Glutamatergic neuron (in vitro differentiated cells): Measurements from ENCODE around the gene ANTXRL. TPM values are rescaled to one million over a fixed set of nuclear protein-coding genes. Genes with fewer than 3 reads are reported as not detected.
"Not testable (repeated sequence)": the region's sequence is repeated elsewhere in the genome, so short reads cannot be mapped to it uniquely, and the experiment has no call there.

ENCODE experiments used
- DNase-seq: peaks from one replicate; pipeline ENCODE4 v3.0.0; 2022
- H3K27ac Mint-ChIP-seq: one replicate; pipeline ENCODE4 v1.8.0; 2020; ENCODE audit warnings: mild to moderate bottlenecking, mixed read lengths, inconsistent platforms; ENCODE audit not compliant: unreplicated experiment
- H3K27me3 Mint-ChIP-seq: one replicate; pipeline ENCODE4 v1.8.0; 2020; ENCODE audit warnings: mild to moderate bottlenecking, moderate library complexity, mixed read lengths, inconsistent platforms; ENCODE audit not compliant: unreplicated experiment
- H3K36me3 Mint-ChIP-seq: one replicate; pipeline ENCODE4 v1.8.0; 2020; ENCODE audit warnings: mild to moderate bottlenecking, mixed read lengths, inconsistent platforms; ENCODE audit not compliant: unreplicated experiment
- H3K4me1 Mint-ChIP-seq: one replicate; pipeline ENCODE4 v1.8.0; 2020; ENCODE audit warnings: mild to moderate bottlenecking, low read depth, mixed read lengths, inconsistent platforms; ENCODE audit not compliant: unreplicated experiment
- H3K4me3 Mint-ChIP-seq: one replicate; pipeline ENCODE4 v1.8.0; 2020; ENCODE audit warnings: mild to moderate bottlenecking, mixed read lengths, inconsistent platforms; ENCODE audit not compliant: unreplicated experiment
- H3K9me3 Mint-ChIP-seq: one replicate; pipeline ENCODE4 v1.8.0; 2020; ENCODE audit warnings: mild to moderate bottlenecking, moderate library complexity, mixed read lengths, inconsistent platforms; ENCODE audit not compliant: unreplicated experiment
- total RNA-seq: library from RNA; stranded (reverse); fragmentation: NEBNext Ultra II Directional; extraction: Animal tissue kit (Norgen Biotek cat#: 25700); gene quantifications from one replicate; pipeline ENCODE4 v1.2.1, GENCODE V29; 2021; ENCODE audit not compliant: unreplicated experiment
- TF ChIP-seq, protein P1 (sequence below): fragments of 200-600 bp; sonication (generic); IDR thresholded peaks from one replicate; pipeline ENCODE4 v1.5.0; 2021; ENCODE audit not compliant: partially characterized antibody, unreplicated experiment

ANTXRL gene
- total RNA-seq, 1 donor from 2014 or later: not detected

DNA sequence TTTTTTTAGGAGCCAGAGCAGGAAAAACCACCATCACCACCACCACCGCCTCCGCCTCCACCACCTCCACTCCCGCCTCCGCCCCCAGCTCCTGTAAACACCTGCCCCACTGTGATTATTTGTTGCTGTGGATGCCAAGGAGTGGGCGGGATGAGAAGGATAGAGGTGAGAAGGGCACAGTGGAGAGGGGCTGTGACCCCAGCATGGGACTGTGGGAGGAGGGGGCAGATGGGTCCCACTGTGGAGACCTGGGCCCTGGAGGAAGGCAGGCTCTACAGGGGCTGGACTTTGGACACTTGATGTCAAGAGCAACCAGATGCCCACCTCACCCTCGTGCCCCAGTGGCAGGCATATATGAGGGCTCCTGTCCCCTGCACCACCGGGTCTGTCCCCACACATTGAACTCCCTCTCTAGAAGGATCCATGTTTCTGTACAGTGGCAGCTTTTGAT, 24.7 kb downstream of the ANTXRL start:
- H3K27me3 Mint-ChIP-seq: no peaks in the 10 kb centered on the region
- no peak overlapping the region for H3K4me3 Mint-ChIP-seq
- no peaks in the 10 kb centered on the region for H3K9me3 Mint-ChIP-seq
- H3K36me3 Mint-ChIP-seq: no peaks in the 10 kb centered on the region
- no peaks in the 10 kb centered on the region for H3K4me1 Mint-ChIP-seq
- no peak for DNase-seq
- TF ChIP-seq, protein P1, sequence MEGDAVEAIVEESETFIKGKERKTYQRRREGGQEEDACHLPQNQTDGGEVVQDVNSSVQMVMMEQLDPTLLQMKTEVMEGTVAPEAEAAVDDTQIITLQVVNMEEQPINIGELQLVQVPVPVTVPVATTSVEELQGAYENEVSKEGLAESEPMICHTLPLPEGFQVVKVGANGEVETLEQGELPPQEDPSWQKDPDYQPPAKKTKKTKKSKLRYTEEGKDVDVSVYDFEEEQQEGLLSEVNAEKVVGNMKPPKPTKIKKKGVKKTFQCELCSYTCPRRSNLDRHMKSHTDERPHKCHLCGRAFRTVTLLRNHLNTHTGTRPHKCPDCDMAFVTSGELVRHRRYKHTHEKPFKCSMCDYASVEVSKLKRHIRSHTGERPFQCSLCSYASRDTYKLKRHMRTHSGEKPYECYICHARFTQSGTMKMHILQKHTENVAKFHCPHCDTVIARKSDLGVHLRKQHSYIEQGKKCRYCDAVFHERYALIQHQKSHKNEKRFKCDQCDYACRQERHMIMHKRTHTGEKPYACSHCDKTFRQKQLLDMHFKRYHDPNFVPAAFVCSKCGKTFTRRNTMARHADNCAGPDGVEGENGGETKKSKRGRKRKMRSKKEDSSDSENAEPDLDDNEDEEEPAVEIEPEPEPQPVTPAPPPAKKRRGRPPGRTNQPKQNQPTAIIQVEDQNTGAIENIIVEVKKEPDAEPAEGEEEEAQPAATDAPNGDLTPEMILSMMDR: no peak
- H3K27ac Mint-ChIP-seq: no peak overlapping the region

DNA sequence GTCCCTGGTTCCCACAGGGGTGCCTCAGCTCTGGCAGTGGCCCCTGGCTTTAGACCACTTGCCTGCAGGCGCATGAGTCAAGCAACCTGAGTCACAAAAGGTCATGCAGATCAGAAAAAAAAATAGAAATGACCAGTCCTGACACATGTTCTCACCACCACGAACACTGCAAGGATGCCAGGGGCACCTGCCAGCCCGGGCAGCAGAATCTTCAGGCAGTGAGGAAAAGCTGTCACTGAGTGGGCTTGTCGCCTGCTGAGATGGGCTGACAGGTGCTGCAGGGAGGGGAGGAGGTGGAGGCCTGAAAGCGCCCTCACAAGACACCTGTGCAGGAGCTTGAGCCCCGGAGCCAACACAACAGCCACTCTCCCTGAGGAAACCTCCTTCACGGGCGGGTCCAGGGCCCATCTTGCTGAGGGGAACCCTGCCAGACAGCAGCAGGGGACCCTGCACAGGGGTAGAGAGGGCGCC, 25.2 kb downstream of the ANTXRL start:
- not testable (repeated sequence) for H3K9me3 Mint-ChIP-seq, DNase-seq, H3K4me1 Mint-ChIP-seq, H3K36me3 Mint-ChIP-seq, H3K27me3 Mint-ChIP-seq, H3K4me3 Mint-ChIP-seq, H3K27ac Mint-ChIP-seq

DNA sequence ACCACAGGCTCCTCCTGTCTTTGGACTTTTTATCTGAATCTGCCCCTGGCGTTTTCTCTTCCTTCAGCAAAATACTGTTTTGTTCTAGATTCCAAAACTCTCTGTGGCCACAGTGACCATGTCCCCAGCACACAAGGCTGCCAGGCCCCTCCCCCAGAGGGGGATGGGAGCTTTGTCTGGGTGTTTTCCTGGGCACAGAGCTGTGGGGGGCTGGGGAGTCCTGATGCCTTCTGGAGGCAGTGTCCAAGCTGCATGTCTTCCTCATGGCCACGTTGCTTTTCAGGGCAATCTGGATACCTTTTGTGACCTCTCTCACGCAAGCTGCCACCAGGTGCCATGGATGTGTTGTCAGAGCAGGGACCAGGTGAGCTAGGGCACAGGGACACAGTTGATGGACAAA, 26.2 kb downstream of the ANTXRL start:
- Mint-ChIP-seq H3K27ac (no peak overlapping the region), H3K36me3 (no peaks in the 10 kb centered on the region), H3K9me3 (no peaks in the 10 kb centered on the region), H3K27me3 (no peaks in the 10 kb centered on the region), H3K4me1 (no peaks in the 10 kb centered on the region), H3K4me3 (no peak overlapping the region)
- DNase-seq: no peak
- TF ChIP-seq, protein P1: no peak

DNA sequence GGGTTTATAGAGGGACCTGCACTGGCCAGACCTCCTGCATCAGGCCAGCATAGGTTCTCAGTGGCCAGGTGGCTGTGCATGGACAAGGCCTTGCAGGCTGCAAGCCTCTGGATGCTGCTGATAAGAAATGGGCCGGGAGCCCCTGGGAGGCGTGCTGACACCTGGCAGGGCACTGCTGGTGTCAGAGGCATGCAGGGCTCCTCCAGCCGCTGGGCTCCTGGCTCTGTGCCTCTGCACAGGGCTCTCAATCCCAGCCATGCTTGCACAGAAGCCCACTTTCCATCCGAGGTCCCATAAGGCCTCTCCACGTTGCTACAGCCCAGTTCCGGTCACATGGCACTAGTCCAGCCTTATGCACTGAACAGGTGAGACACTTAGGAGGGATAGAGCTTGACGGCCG, 27.3 kb downstream of the ANTXRL start:
- TF ChIP-seq, protein P1: no peak
- Mint-ChIP-seq H3K9me3 (no peaks in the 10 kb centered on the region), H3K36me3 (no peaks in the 10 kb centered on the region), H3K27ac (no peak overlapping the region), H3K27me3 (no peaks in the 10 kb centered on the region), H3K4me1 (no peaks in the 10 kb centered on the region), H3K4me3 (no peak overlapping the region)
- DNase-seq: no peak

DNA sequence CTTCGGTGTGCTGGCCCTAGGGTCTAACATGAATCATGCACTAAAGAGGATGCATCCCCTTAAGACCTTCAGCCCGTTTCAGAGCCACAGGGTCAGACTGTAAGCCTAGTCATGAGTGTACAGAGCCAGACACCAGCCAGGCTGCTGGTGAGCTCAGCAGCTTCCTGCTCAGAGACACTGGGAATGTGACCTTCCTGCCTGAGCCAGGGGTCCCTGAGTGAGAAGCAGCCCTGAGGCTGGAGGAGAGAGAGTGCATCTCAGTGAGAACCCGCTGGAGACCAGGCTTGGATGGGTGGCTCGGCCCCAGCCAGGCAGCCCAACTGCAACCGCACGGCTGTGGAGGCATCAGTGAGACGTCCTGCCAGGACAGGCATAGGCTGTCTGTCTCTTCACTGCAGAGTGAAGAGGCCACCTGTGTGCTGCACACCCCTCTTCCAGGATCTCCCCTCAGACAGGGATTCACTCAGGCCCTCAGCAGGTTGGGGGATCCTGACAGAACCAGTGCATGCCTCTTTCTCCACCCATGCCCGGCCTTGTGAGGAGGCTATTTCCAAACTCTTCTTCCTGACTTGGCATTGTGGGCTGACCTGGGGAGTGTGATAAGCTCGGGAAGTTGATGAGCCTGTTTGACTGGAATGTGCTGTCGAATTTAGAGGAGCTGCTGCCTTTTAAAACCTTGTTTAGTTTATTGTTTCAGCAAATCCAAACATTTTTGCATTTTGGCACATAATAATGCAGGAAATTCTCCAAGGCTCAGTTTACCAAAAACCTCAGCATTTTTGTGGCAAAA, 28.5 kb downstream of the ANTXRL start:
- H3K36me3 Mint-ChIP-seq, H3K9me3 Mint-ChIP-seq, H3K27ac Mint-ChIP-seq, DNase-seq, H3K27me3 Mint-ChIP-seq, H3K4me3 Mint-ChIP-seq, H3K4me1 Mint-ChIP-seq: not testable (repeated sequence)

DNA sequence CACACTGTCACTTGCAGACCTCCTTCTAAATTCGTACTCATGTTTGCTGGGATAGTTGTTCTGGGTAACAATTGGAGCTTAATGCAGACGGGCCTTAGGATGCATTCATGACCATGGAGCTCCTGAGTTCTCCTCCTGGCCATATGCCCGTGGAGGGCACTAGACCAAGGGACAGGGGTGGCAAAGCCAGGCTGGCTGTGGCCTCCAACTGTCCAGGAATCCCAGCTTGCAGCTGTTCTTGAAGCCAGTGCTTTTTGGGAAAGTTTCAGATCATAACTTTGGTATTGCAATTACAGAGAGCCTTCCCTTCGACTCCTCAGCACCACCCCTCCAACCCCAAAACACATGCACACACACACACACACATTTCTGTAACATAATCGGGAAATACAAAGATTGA, 30.6 kb downstream of the ANTXRL start:
- H3K36me3 Mint-ChIP-seq: no peaks in the 10 kb centered on the region
- no peak overlapping the region for H3K4me3 Mint-ChIP-seq
- no peaks in the 10 kb centered on the region for H3K9me3 Mint-ChIP-seq
- no peaks in the 10 kb centered on the region for H3K4me1 Mint-ChIP-seq
- H3K27ac Mint-ChIP-seq: no peak overlapping the region
- DNase-seq: no peak
- H3K27me3 Mint-ChIP-seq: no peaks in the 10 kb centered on the region
- TF ChIP-seq, protein P1: no peak
